Natural killer cell (primary cell): ENCODE data around the gene TPH1. TPM values are rescaled to one million over a fixed set of nuclear protein-coding genes. Genes with fewer than 3 reads are reported as not detected.
A peak's percentile ranks its signal among the peaks of the same experiment; 100 is the strongest.

Source experiments
- ATAC-seq, 3 donors: fragments of 150-1000 bp in 2 of 3; fragments of 200-7000 bp in 1 of 3; cut with Tn5 transposase; 1 replicate in 1 of 3; 2 replicates in 2 of 3; pipeline ENCODE4 v1.10.0; 2021; ENCODE audit warnings: mild to moderate bottlenecking in 2 of 3, moderate library complexity in 2 of 3
- DNase-seq, 2 donors: peaks; one replicate each; pipeline versions ENCODE4 v3.0.0 to v3.0.0-alpha.2; 2013 to 2021; ENCODE audit warnings: mixed read lengths in 1 of 2
- H3K27ac ChIP-seq: one replicate; pipeline ENCODE4 v1.5.1; 2013; ENCODE audit warnings: mild to moderate bottlenecking, low read length
- H3K27me3 ChIP-seq: one replicate; pipeline ENCODE4 v1.6.1; 2013; ENCODE audit warnings: low read length; ENCODE audit not compliant: control insufficient read depth, insufficient read depth
- H3K36me3 ChIP-seq: one replicate; pipeline ENCODE4 v1.6.1; 2013; ENCODE audit warnings: low read length; ENCODE audit not compliant: control insufficient read depth, insufficient read depth
- H3K4me1 ChIP-seq: one replicate; pipeline ENCODE4 v1.6.1; 2013; ENCODE audit warnings: low read length; ENCODE audit not compliant: control insufficient read depth, insufficient read depth
- H3K4me3 ChIP-seq: one replicate; pipeline ENCODE4 v1.5.1; 2013; ENCODE audit warnings: low read length
- H3K9me3 ChIP-seq: one replicate; pipeline ENCODE4 v1.6.1; 2013; ENCODE audit warnings: low read length; ENCODE audit not compliant: control insufficient read depth, insufficient read depth
- H3K27ac Mint-ChIP-seq, 2 donors: one replicate each; pipeline ENCODE4 v1.8.0; 2022; ENCODE audit warnings: mild to moderate bottlenecking in 2 of 2, mixed read lengths in 2 of 2, moderate library complexity in 1 of 2
- H3K27me3 Mint-ChIP-seq, 2 donors: one replicate each; pipeline ENCODE4 v1.8.0; 2022; ENCODE audit warnings: low read depth in 2 of 2, mixed read lengths in 2 of 2
- H3K36me3 Mint-ChIP-seq: one replicate; pipeline ENCODE4 v1.8.0; 2022; ENCODE audit warnings: mixed read lengths
- H3K4me1 Mint-ChIP-seq, 2 donors: one replicate each; pipeline ENCODE4 v1.8.0; 2022; ENCODE audit warnings: mixed read lengths in 2 of 2
- H3K4me3 Mint-ChIP-seq: one replicate; pipeline ENCODE4 v1.8.0; 2022; ENCODE audit warnings: mild to moderate bottlenecking, moderate library complexity, mixed read lengths
- H3K9me3 Mint-ChIP-seq, 2 donors: one replicate each; pipeline ENCODE4 v1.8.0; 2022; ENCODE audit warnings: mixed read lengths in 2 of 2
- CTCF ChIP-seq: fragments of 200-600 bp; IDR thresholded peaks from one replicate; pipeline ENCODE4 v1.8.0; 2022; ENCODE audit warnings: antibody characterized with exemption
- WGBS: methylation state at CpG from one replicate; pipeline ENCODE4 v1.1.7; 2013; ENCODE audit warnings: missing lambda C conversion rate; ENCODE audit not compliant: insufficient coverage; 5-methylcytosine and 5-hydroxymethylcytosine counted together
- intact Hi-C: fragments of 100-400 bp; cut with micrococcal nuclease; formaldehyde crosslinking; loops from one replicate; pipeline ENCODE4 v1.14.2; 2022
- total RNA-seq, 4 donors: library from RNA; stranded (reverse); fragments of 120-200 nt in 1 of 4; gene quantifications; one replicate each; pipeline versions ENCODE4 v1.2.3 to v1.2.4, GENCODE V29; 2013 to 2022

TPH1 gene
- total RNA-seq, 3 donors from 2014 or later (not counting 1 experiment from before 2014, with no cell fraction given) = 1.1 to 1.4 (median 1.3) TPM

GRCh38 chr11:18011633-18012032 lies 34.4 kb downstream of the TPH1 start:
- Histone ChIP-seq H3K4me3 (no peak overlapping the region), H3K36me3 (peaks cover 4% of the 10 kb centered on the region), H3K4me1 (peaks cover 18% of the 10 kb centered on the region), H3K27ac (peak overlapping the region; percentile 84), H3K27me3 (no peaks in the 10 kb centered on the region), H3K9me3 (no peaks in the 10 kb centered on the region)
- no peak for TF ChIP-seq CTCF
- ATAC-seq (no peak), DNase-seq (no peak)
- Mint-ChIP-seq H3K4me3 (peak overlapping the region; percentile 92), H3K27ac (peak overlapping the region; percentile 96 to 97), H3K4me1 (peaks cover 36 to 43% of the 10 kb centered on the region in 2 donors), H3K27me3 (no peaks in the 10 kb centered on the region), H3K36me3 (peaks cover 3% of the 10 kb centered on the region), H3K9me3 (peaks cover 0 to 3% of the 10 kb centered on the region in 2 donors)
- WGBS = 95% methylated on average over 8 of the region's 8 CpGs
- intact Hi-C loops = loop anchor here (5.0 kb wide), 3 partner anchors 96 to 711 kb away; partner anchors contain the start of genes GTF2H1, HPS5 and SAAL1

- no peaks in the 10 kb centered on the region for H3K9me3 ChIP-seq
- DNase-seq = peak in 1 of 2 donors; percentile 43
- H3K36me3 ChIP-seq = peaks cover 7% of the 10 kb centered on the region
- TF ChIP-seq CTCF = no peak
- no peak overlapping the region for H3K4me3 ChIP-seq
- ATAC-seq = no peak
- intact Hi-C loops = loop anchor here (5.0 kb wide), 3 partner anchors 96 to 711 kb away; partner anchors contain the start of genes GTF2H1, HPS5 and SAAL1
- peaks cover 18% of the 10 kb centered on the region for H3K4me1 ChIP-seq
- Mint-ChIP-seq H3K27ac (peak overlapping the region; percentile 96 to 97), H3K4me3 (peak overlapping the region; percentile 92), H3K27me3 (no peaks in the 10 kb centered on the region), H3K36me3 (peaks cover 6% of the 10 kb centered on the region), H3K4me1 (peaks cover 36 to 43% of the 10 kb centered on the region in 2 donors), H3K9me3 (peaks cover 0 to 3% of the 10 kb centered on the region in 2 donors)
- no peak overlapping the region for H3K27ac ChIP-seq
- H3K27me3 ChIP-seq = no peaks in the 10 kb centered on the region
- 90% methylated on average over 9 of the region's 10 CpGs for WGBS
Observed at GRCh38 chr11:18010977-18011586, 35.0 kb downstream of the TPH1 start.

- ATAC-seq (no peak), DNase-seq (peak in 1 of 2 donors; percentile 60)
- H3K4me3 Mint-ChIP-seq = no peak overlapping the region
- peaks cover 36 to 43% of the 10 kb centered on the region in 2 donors for H3K4me1 Mint-ChIP-seq
- H3K27me3 Mint-ChIP-seq = no peaks in the 10 kb centered on the region
- Histone ChIP-seq H3K27ac (no peak overlapping the region), H3K36me3 (peaks cover 13% of the 10 kb centered on the region), H3K4me1 (peaks cover 18% of the 10 kb centered on the region), H3K4me3 (no peak overlapping the region), H3K9me3 (no peaks in the 10 kb centered on the region), H3K27me3 (no peaks in the 10 kb centered on the region)
- peak overlapping the region; percentile 96 to 97 for H3K27ac Mint-ChIP-seq
- peaks cover 0 to 3% of the 10 kb centered on the region in 2 donors for H3K9me3 Mint-ChIP-seq
- intact Hi-C loops = loop anchor here (5.0 kb wide), 3 partner anchors 97 to 712 kb away; partner anchors contain the start of genes GTF2H1, HPS5 and SAAL1
- TF ChIP-seq CTCF = no peak
- peaks cover 6% of the 10 kb centered on the region for H3K36me3 Mint-ChIP-seq
Observed at GRCh38 chr11:18010121-18010670, 35.9 kb downstream of the TPH1 start.
